ENCODE data around the gene AHNAK.

DNA sequence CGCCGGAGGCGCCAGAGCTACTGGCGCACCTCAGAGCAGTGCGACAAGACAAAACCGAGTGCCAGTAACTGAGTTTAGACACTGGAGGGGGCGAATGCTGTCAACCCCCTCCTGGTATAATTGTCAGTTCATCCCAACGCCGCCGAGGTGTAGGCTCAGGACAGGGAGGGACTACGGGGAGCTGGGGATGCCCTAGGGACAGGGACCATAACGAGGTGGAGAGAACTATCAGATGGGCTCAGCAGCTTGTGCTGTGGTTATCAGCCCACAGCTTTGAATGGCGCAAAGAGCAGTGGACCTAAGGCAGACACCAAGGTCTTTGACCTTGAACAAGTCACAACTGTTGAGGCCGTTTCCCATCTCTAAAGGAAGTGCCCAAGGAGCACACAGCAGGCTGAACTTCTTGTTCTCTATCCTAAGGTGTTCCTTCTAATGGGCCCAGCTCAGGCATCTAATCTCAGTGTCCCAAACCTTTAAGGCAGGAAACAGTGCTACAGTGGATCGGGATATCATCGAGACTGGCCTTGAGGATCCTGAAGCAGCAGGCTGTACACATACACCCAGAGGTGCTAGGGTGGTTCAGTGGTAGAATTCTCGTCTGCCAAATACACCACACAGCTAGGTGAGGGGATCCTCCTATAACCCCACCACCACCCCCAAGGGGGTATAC, 45.7 kb upstream of the AHNAK start:
- TF ChIP-seq POLR2A (IDR thresholded peaks at IDR 0.05; ENCODE audit: low read length) (no peak), KDM5A (IDR thresholded peaks at IDR 0.05) (no peak), CTCF (IDR thresholded peaks at IDR 0.05) (no peak), MAX (IDR thresholded peaks at IDR 0.05) (no peak)

All from A549 (cell line).